ENCODE data around the gene ZDHHC7. TPM values are rescaled to one million over a fixed set of nuclear protein-coding genes. Genes with fewer than 3 reads are reported as not detected.
"Not testable (repeated sequence)": the region's sequence is repeated elsewhere in the genome, so short reads cannot be mapped to it uniquely, and the experiment has no call there.

ZDHHC7 gene
- total RNA-seq, 2 experiments from 2014 or later, result 22.5 to 24.3 TPM

DNA sequence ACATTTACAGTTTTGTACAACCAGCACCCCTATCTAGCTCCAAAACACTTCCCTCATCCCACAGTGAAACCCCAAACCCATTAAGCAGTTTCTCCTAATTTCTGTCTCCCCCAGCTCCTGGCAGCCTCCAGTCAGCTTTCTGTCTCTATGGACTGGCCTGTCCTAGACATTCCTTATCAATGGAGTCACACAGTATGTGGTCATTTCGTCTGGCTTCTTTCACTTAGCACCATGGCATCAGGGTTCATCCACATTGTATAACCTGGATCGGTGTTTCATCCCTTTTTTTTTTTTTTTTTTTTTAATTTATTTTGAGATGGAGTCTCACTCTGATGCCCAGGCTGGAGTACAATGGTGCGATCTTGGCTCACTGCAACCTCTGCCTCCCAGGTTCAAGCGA is 68.5 kb downstream of the ZDHHC7 start:
- no peaks in the 10 kb centered on the region for H3K9me3 ChIP-seq (ENCODE audit: low read length)
- CTCF ChIA-PET (ENCODE audit: unreplicated experiment), result no interaction called here
- TF ChIP-seq, protein P1, sequence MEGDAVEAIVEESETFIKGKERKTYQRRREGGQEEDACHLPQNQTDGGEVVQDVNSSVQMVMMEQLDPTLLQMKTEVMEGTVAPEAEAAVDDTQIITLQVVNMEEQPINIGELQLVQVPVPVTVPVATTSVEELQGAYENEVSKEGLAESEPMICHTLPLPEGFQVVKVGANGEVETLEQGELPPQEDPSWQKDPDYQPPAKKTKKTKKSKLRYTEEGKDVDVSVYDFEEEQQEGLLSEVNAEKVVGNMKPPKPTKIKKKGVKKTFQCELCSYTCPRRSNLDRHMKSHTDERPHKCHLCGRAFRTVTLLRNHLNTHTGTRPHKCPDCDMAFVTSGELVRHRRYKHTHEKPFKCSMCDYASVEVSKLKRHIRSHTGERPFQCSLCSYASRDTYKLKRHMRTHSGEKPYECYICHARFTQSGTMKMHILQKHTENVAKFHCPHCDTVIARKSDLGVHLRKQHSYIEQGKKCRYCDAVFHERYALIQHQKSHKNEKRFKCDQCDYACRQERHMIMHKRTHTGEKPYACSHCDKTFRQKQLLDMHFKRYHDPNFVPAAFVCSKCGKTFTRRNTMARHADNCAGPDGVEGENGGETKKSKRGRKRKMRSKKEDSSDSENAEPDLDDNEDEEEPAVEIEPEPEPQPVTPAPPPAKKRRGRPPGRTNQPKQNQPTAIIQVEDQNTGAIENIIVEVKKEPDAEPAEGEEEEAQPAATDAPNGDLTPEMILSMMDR (conservative IDR thresholded peaks at IDR 0.05; ENCODE audit: low read length), result no peak
- POLR2A ChIA-PET, result interaction anchor here (0.6 to 0.8 kb wide), 3 partner anchors 9 to 876 kb away, joined by 3 to 6 read pairs (median 5); no protein-coding TSS in a partner anchor
- H3K4me1 ChIP-seq (ENCODE audit: insufficient read depth, low read length, poor library complexity, severe bottlenecking), result no peaks in the 10 kb centered on the region
- H3K4me2 ChIP-seq (ENCODE audit: low read length), result no peak overlapping the region
- no peaks in the 10 kb centered on the region for H3K36me3 ChIP-seq (ENCODE audit: insufficient read depth, low read length)
- H2AFZ ChIP-seq (ENCODE audit: low read length), result no peak overlapping the region
- H3K4me3 ChIP-seq (ENCODE audit: low read depth, low read length, poor library complexity, severe bottlenecking), result no peak overlapping the region
- H3K27ac ChIP-seq (ENCODE audit: low read depth, low read length, poor library complexity, severe bottlenecking), result no peak overlapping the region
- H3K9me2 ChIP-seq (ENCODE audit: insufficient read depth, low read length), result no peaks in the 10 kb centered on the region
- DNase-seq (ENCODE audit: low spot score), result no peak
- H4K20me1 ChIP-seq (ENCODE audit: insufficient read depth, low read length), result no peaks in the 10 kb centered on the region
- intact Hi-C loops (cut with micrococcal nuclease; ENCODE audit: unreplicated experiment), result no loop called here
- H3K79me2 ChIP-seq (ENCODE audit: insufficient read depth, low read depth, low read length), result no peaks in the 10 kb centered on the region
- no TSS peak for BruUV-seq (replicated peaks)

DNA sequence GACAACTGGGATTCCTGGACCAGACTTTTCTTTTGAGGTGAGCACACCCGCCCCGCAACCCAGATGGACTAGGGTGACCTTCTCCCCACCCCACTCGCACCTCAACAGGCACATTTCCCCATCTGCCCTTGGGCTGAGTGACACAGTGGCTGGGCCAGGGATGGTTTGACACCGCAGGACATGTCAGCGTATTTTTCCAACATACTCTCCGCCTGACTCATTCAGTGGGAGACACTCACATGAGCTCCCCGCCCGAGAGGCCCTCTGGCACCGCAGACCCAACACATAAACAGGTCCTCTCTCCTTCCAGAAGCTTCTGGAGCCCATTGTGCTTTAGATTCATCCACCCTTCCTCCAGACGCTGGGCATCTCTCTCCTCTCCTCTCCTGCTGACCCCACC is 69.4 kb downstream of the ZDHHC7 start:
- intact Hi-C loops (cut with micrococcal nuclease; ENCODE audit: unreplicated experiment), result no loop called here
- TF ChIP-seq, protein P1 (conservative IDR thresholded peaks at IDR 0.05; ENCODE audit: low read length), result no peak
- TF ChIP-seq EZH2phosphoT487 (IDR thresholded peaks at IDR 0.05; ENCODE audit: borderline replicate concordance, low read depth, low read length), result no peak

DNA sequence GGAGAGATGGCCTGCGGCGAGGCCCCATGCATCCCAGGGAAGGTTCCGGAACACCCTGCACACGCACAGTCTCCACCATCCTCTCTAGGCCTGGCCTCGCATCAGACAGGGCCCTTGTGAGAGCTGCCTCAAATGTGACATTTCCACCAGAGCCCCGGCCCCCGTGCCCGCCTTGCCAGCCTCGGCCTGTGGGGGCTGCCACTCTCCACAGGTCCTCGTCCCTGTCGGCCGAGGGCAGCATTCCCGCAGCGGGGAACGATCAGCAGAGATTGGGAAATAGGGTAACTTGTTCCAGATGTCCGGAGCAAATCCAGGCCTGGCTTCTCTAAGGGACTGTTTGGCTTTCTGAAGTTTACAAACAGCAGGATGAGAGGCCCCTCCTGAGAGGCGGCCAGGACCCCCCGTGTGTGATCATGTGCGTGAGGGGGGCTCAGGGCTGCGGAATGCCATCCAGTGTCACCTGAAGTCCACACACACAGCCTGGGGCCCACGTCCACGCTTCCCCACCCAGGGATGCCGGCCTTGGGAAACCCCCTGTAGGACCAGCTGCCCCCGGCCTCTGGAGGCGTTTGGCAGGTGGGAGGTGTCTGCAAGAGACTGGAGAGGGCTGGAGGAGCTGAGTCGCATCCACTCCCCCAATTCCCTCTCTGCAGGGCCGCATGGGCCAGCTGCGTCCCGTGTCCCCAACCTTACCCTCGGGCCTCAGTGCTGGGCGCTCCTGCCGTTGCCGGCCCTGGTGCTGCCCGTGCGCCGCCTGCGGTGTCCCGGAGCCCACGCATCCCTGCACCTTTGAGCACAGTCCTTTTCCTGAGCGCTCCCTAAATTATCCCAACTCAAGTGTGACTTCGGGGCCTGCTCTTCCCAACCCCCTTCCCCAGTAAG is 70.4 kb downstream of the ZDHHC7 start:
- ChIA-PET CTCF (ENCODE audit: unreplicated experiment) (no interaction called here), POLR2A (no interaction called here)
- intact Hi-C loops (cut with micrococcal nuclease; ENCODE audit: unreplicated experiment), result no loop called here
- DNase-seq (ENCODE audit: low spot score), result no peak
- Histone ChIP-seq H3K36me3 (ENCODE audit: insufficient read depth, low read length) (no peaks in the 10 kb centered on the region), H2AFZ (ENCODE audit: low read length) (no peak overlapping the region), H3K9me2 (ENCODE audit: insufficient read depth, low read length) (no peaks in the 10 kb centered on the region), H3K4me2 (ENCODE audit: low read length) (no peak overlapping the region), H3K9me3 (ENCODE audit: low read length) (no peaks in the 10 kb centered on the region), H3K4me3 (ENCODE audit: low read depth, low read length, poor library complexity, severe bottlenecking) (no peak overlapping the region), H3K79me2 (ENCODE audit: insufficient read depth, low read depth, low read length) (no peaks in the 10 kb centered on the region), H3K27ac (ENCODE audit: low read depth, low read length, poor library complexity, severe bottlenecking) (no peak overlapping the region), H3K4me1 (ENCODE audit: insufficient read depth, low read length, poor library complexity, severe bottlenecking) (no peaks in the 10 kb centered on the region), H4K20me1 (ENCODE audit: insufficient read depth, low read length) (no peaks in the 10 kb centered on the region)
- no TSS peak for BruUV-seq (replicated peaks)
- no peak for TF ChIP-seq EZH2phosphoT487 (IDR thresholded peaks at IDR 0.05; ENCODE audit: borderline replicate concordance, low read depth, low read length)
- TF ChIP-seq, protein P1 (conservative IDR thresholded peaks at IDR 0.05; ENCODE audit: low read length), result no peak

More for the DNA sequence above, 69.4 kb downstream of the ZDHHC7 start:
- no TSS peak for BruUV-seq (replicated peaks)
- Histone ChIP-seq H4K20me1 (ENCODE audit: insufficient read depth, low read length) (no peaks in the 10 kb centered on the region), H3K4me2 (ENCODE audit: low read length) (no peak overlapping the region), H3K9me2 (ENCODE audit: insufficient read depth, low read length) (no peaks in the 10 kb centered on the region), H3K4me1 (ENCODE audit: insufficient read depth, low read length, poor library complexity, severe bottlenecking) (no peaks in the 10 kb centered on the region), H3K27ac (ENCODE audit: low read depth, low read length, poor library complexity, severe bottlenecking) (no peak overlapping the region), H3K79me2 (ENCODE audit: insufficient read depth, low read depth, low read length) (no peaks in the 10 kb centered on the region), H2AFZ (ENCODE audit: low read length) (no peak overlapping the region), H3K4me3 (ENCODE audit: low read depth, low read length, poor library complexity, severe bottlenecking) (no peak overlapping the region), H3K9me3 (ENCODE audit: low read length) (no peaks in the 10 kb centered on the region), H3K36me3 (ENCODE audit: insufficient read depth, low read length) (no peaks in the 10 kb centered on the region)
- ChIA-PET CTCF (ENCODE audit: unreplicated experiment) (no interaction called here), POLR2A (interaction anchor here (0.6 kb wide), 1 partner anchor 16 kb away, joined by 4 read pairs; no protein-coding TSS in a partner anchor)
- DNase-seq (ENCODE audit: low spot score), result no peak

DNA sequence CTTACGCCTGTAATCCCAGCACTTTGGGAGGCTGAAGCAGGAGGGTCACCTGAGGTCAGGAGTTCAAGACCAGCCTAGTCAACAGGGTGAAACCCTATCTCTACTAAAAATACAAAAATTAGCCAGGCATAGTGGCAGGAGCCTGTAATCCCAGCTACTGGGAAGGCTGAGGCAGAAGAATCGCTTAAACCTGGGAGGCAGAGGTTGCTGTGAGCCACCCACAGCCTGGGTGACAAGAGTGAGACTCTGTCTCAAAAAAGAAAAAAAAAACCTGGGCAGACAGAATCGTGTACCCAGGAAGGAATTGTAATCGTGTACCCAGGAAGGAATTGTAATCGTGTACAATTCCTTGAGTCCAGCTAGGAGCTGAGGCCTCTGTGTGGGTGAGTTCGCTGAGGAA is 72.7 kb downstream of the ZDHHC7 start:
- H3K27ac ChIP-seq (ENCODE audit: low read depth, low read length, poor library complexity, severe bottlenecking); H3K4me3 ChIP-seq (ENCODE audit: low read depth, low read length, poor library complexity, severe bottlenecking); DNase-seq (ENCODE audit: low spot score); POLR2A ChIA-PET; H3K4me2 ChIP-seq (ENCODE audit: low read length); H3K36me3 ChIP-seq (ENCODE audit: insufficient read depth, low read length); H4K20me1 ChIP-seq (ENCODE audit: insufficient read depth, low read length); H3K79me2 ChIP-seq (ENCODE audit: insufficient read depth, low read depth, low read length); H2AFZ ChIP-seq (ENCODE audit: low read length); intact Hi-C loops (cut with micrococcal nuclease; ENCODE audit: unreplicated experiment); CTCF ChIA-PET (ENCODE audit: unreplicated experiment); H3K9me2 ChIP-seq (ENCODE audit: insufficient read depth, low read length); H3K9me3 ChIP-seq (ENCODE audit: low read length); H3K4me1 ChIP-seq (ENCODE audit: insufficient read depth, low read length, poor library complexity, severe bottlenecking); BruUV-seq (replicated peaks): not testable (repeated sequence)
